IMR-90 (cell line): ENCODE data around the gene UBE2N. TPM values are rescaled to one million over a fixed set of nuclear protein-coding genes. Genes with fewer than 3 reads are reported as not detected.

ENCODE experiments used
- ATAC-seq: fragments of 200-7000 bp; cut with Tn5 transposase; 2 replicates; pipeline ENCODE4 v1.9.1; 2020; ENCODE audit warnings: low read depth, mild to moderate bottlenecking, moderate library complexity
- BruUV-seq: library from RNA; stranded (reverse); fragments of 400-500 nt; replicated peaks from 2 replicates; lab custom pipeline; 2021; lab: Mats Ljungman, UMichigan
- CTCF ChIA-PET: fragments of 300-600 bp; formaldehyde crosslinking; extraction: SDS; loops from one replicate; lab custom pipeline; 2021; ENCODE audit warnings: antibody characterized with exemption; lab: Yijun Ruan, JAX
- POLR2A ChIA-PET: fragments of 300-600 bp; sonication (Branson Sonifier 250); formaldehyde crosslinking; loops from one replicate; lab custom pipeline; 2022; ENCODE audit warnings: antibody characterized with exemption; ENCODE audit not compliant: unreplicated experiment; lab: Charles Lee
- DNase-seq: peaks from one replicate; pipeline ENCODE4 v3.0.0; 2013
- H2AFZ ChIP-seq: replicated peaks from 2 replicates; pipeline ENCODE3; 2013; ENCODE audit warnings: low read length, mild to moderate bottlenecking; ENCODE audit not compliant: poor library complexity
- H2AK5ac ChIP-seq: 2 replicates; pipeline ENCODE4 v1.6.1; 2013; ENCODE audit warnings: low read depth, low read length, inconsistent platforms
- H2AK9ac ChIP-seq: replicated peaks from 2 replicates; pipeline ENCODE3; 2013; ENCODE audit warnings: mild to moderate bottlenecking, low read depth, low read length, moderate library complexity; ENCODE audit not compliant: poor library complexity
- H2BK120ac ChIP-seq: 2 replicates; pipeline ENCODE4 v1.6.1; 2013; ENCODE audit warnings: low read depth, low read length, inconsistent platforms
- H2BK15ac ChIP-seq: 3 replicates; pipeline ENCODE4 v1.6.1; 2013; ENCODE audit warnings: low read depth, low read length, inconsistent platforms
- H2BK20ac ChIP-seq: 2 replicates; pipeline ENCODE4 v1.6.1; 2013; ENCODE audit warnings: low read depth, mild to moderate bottlenecking, inconsistent platforms, low read length, moderate library complexity
- H2BK5ac ChIP-seq: 2 replicates; pipeline ENCODE4 v1.6.1; 2013; ENCODE audit warnings: mild to moderate bottlenecking, low read depth, low read length, inconsistent platforms; ENCODE audit not compliant: poor library complexity, severe bottlenecking
- H3K14ac ChIP-seq: replicated peaks from 2 replicates; pipeline ENCODE4 v1.6.1; 2013; ENCODE audit warnings: low read depth, low read length, inconsistent platforms
- H3K18ac ChIP-seq: 2 replicates; pipeline ENCODE4 v1.6.1; 2013; ENCODE audit warnings: low read depth, low read length, control low read depth
- H3K23ac ChIP-seq: 2 replicates; pipeline ENCODE4 v1.6.1; 2013; ENCODE audit warnings: low read depth, low read length, inconsistent platforms
- H3K27ac ChIP-seq: 2 replicates; pipeline ENCODE4 v1.5.1; 2013; ENCODE audit warnings: mild to moderate bottlenecking, control low read depth, low read length; ENCODE audit not compliant: insufficient read depth
- H3K27me3 ChIP-seq: 2 replicates; pipeline ENCODE4 v1.6.1; 2013; ENCODE audit warnings: low read length; ENCODE audit not compliant: control insufficient read depth, insufficient read depth
- H3K36me3 ChIP-seq: 2 replicates; pipeline ENCODE4 v1.6.1; 2013; ENCODE audit warnings: low read length, mixed read lengths; ENCODE audit not compliant: control insufficient read depth, insufficient read depth
- H3K4ac ChIP-seq: 2 replicates; pipeline ENCODE4 v1.6.1; 2013; ENCODE audit warnings: low read depth, low read length, inconsistent platforms
- H3K4me1 ChIP-seq: 2 replicates; pipeline ENCODE4 v1.6.1; 2013; ENCODE audit warnings: low read length, mixed read lengths; ENCODE audit not compliant: control insufficient read depth, insufficient read depth
- H3K4me2 ChIP-seq: 2 replicates; pipeline ENCODE4 v1.6.1; 2013; ENCODE audit warnings: low read depth, mild to moderate bottlenecking, control low read depth, low read length, moderate library complexity
- H3K4me3 ChIP-seq: 2 replicates; pipeline ENCODE4 v1.5.1; 2013; ENCODE audit warnings: low read depth, mild to moderate bottlenecking, control low read depth, low read length, moderate library complexity; ENCODE audit not compliant: insufficient read depth
- H3K56ac ChIP-seq: 2 replicates; pipeline ENCODE4 v1.6.1; 2013; ENCODE audit warnings: low read length, inconsistent platforms; ENCODE audit not compliant: insufficient read depth; ENCODE audit errors: extremely low read depth
- H3K79me1 ChIP-seq, 2 experiments: 2 replicates each; pipeline ENCODE4 v1.6.1; 2013; ENCODE audit warnings: low read length in 2 of 2, inconsistent platforms in 1 of 2, low read depth in 1 of 2
- H3K9ac ChIP-seq: 2 replicates; pipeline ENCODE4 v1.6.1; 2013; ENCODE audit warnings: low read depth, low read length, control low read depth
- H3K9me1 ChIP-seq: 2 replicates; pipeline ENCODE4 v1.6.1; 2013; ENCODE audit warnings: low read length, inconsistent platforms; ENCODE audit not compliant: insufficient read depth
- H3K9me3 ChIP-seq: 2 replicates; pipeline ENCODE4 v1.6.1; 2013; ENCODE audit warnings: low read length; ENCODE audit not compliant: control insufficient read depth, insufficient read depth
- H4K20me1 ChIP-seq: 2 replicates; pipeline ENCODE4 v1.6.1; 2013; ENCODE audit warnings: low read length, inconsistent platforms; ENCODE audit not compliant: insufficient read depth
- H4K5ac ChIP-seq: 2 replicates; pipeline ENCODE4 v1.6.1; 2013; ENCODE audit warnings: mild to moderate bottlenecking, low read depth, low read length, control low read depth
- H4K8ac ChIP-seq, 2 experiments: 2 replicates each; pipeline ENCODE4 v1.6.1; 2013; ENCODE audit warnings: low read depth in 2 of 2, low read length in 2 of 2, control low read depth in 1 of 2, inconsistent platforms in 1 of 2
- H4K91ac ChIP-seq: 2 replicates; pipeline ENCODE4 v1.6.1; 2013; ENCODE audit warnings: low read depth, low read length, inconsistent platforms; ENCODE audit not compliant: insufficient read depth
- BHLHE40 ChIP-seq: fragments of 150-350 bp; IDR thresholded peaks from 2 replicates; pipeline ENCODE4 v1.6.1; 2016; ENCODE audit warnings: mild to moderate bottlenecking, low read depth, low read length
- CEBPB ChIP-seq: IDR thresholded peaks from 2 replicates; pipeline ENCODE4 v1.6.1; 2012; ENCODE audit warnings: low read depth, low read length, improper control_type of control experiment
- CHD1 ChIP-seq: IDR thresholded peaks from 2 replicates; pipeline ENCODE4 v1.6.1; 2012; ENCODE audit warnings: low read depth, low read length, improper control_type of control experiment
- CTCF ChIP-seq: conservative IDR thresholded peaks from 2 replicates; pipeline ENCODE4 v1.5.1; 2012; ENCODE audit warnings: mild to moderate bottlenecking, low read depth, low read length, improper control_type of control experiment
- FOS ChIP-seq: fragments of 150-350 bp; IDR thresholded peaks from 2 replicates; pipeline ENCODE4 v1.6.1; 2016; ENCODE audit warnings: low read depth, low read length
- MAFK ChIP-seq: IDR thresholded peaks from 2 replicates; pipeline ENCODE4 v1.6.1; 2012; ENCODE audit warnings: low read depth, low read length, improper control_type of control experiment
- MAZ ChIP-seq: IDR thresholded peaks from 2 replicates; pipeline ENCODE4 v1.6.1; 2012; ENCODE audit warnings: low read depth, mild to moderate bottlenecking, low read length, improper control_type of control experiment, moderate library complexity, borderline replicate concordance
- MXI1 ChIP-seq: IDR thresholded peaks from 2 replicates; pipeline ENCODE4 v1.6.1; 2012; ENCODE audit warnings: low read depth, mild to moderate bottlenecking, low read length, moderate library complexity, borderline replicate concordance
- NFE2L2 ChIP-seq: fragments of 150-350 bp; IDR thresholded peaks from 2 replicates; pipeline ENCODE4 v1.6.1; 2016; ENCODE audit warnings: low read depth, mild to moderate bottlenecking, low read length
- POLR2A ChIP-seq: IDR thresholded peaks from 2 replicates; pipeline ENCODE4 v1.6.1; 2012; ENCODE audit warnings: mild to moderate bottlenecking, low read depth, low read length
- RAD21 ChIP-seq: IDR thresholded peaks from 2 replicates; pipeline ENCODE4 v1.6.1; 2012; ENCODE audit warnings: low read length, improper control_type of control experiment
- RCOR1 ChIP-seq: IDR thresholded peaks from 2 replicates; pipeline ENCODE4 v1.6.1; 2012; ENCODE audit warnings: mild to moderate bottlenecking, low read length, improper control_type of control experiment; ENCODE audit not compliant: insufficient replicate concordance
- RFX5 ChIP-seq: IDR thresholded peaks from 2 replicates; pipeline ENCODE4 v1.8.0; 2012; ENCODE audit warnings: low read depth, mild to moderate bottlenecking, low read length, moderate library complexity
- SMC3 ChIP-seq: fragments of 150-350 bp; IDR thresholded peaks from 2 replicates; pipeline ENCODE4 v1.6.1; 2016; ENCODE audit warnings: low read depth, mild to moderate bottlenecking, antibody characterized with exemption, low read length, moderate library complexity
- USF2 ChIP-seq: fragments of 150-350 bp; IDR thresholded peaks from 2 replicates; pipeline ENCODE4 v1.6.1; 2017; ENCODE audit warnings: mild to moderate bottlenecking, antibody characterized with exemption, low read length, low read depth
- WGBS, 2 experiments: methylation state at CpG; one replicate each; pipeline versions ENCODE4 v1.1.5 to v1.1.7; 2013; ENCODE audit warnings: missing lambda C conversion rate in 2 of 2; ENCODE audit not compliant: insufficient read length in 1 of 2; ENCODE audit errors: extremely low coverage in 2 of 2; 5-methylcytosine and 5-hydroxymethylcytosine counted together
- dilution Hi-C: fragments of 300-500 bp; cut with HindIII; formaldehyde crosslinking; loops from one replicate; pipeline ENCODE4 v1.14.3; 2018; ENCODE audit warnings: low sequenced_read_pairs; ENCODE audit not compliant: unreplicated experiment
- in situ Hi-C: fragments of 300-500 bp; cut with MboI; formaldehyde crosslinking; loops from 3 replicates; pipeline ENCODE4 v1.14.3; 2019; ENCODE audit warnings: low sequenced_read_pairs, inconsistent platforms, mixed read lengths
- intact Hi-C: fragments of 100-400 bp; cut with micrococcal nuclease; formaldehyde crosslinking; loops from 2 replicates; pipeline ENCODE4 v1.10.0; 2022
- polyA plus RNA-seq, 3 experiments: library from polyadenylated mRNA; depleted of rRNA; stranded (reverse); fragments of >200 nt; gene quantifications; 2 replicates each; pipeline ENCODE4 v1.2.3, GENCODE V29; 2012; ENCODE audit warnings: low replicate concordance in 1 of 3
- total RNA-seq: library from RNA; depleted of rRNA; stranded (reverse); fragments of >200 nt; gene quantifications from 2 replicates; pipeline ENCODE4 v1.2.3, GENCODE V29; 2012
- TF ChIP-seq, protein P1 (sequence below): fragments of 150-350 bp; IDR thresholded peaks from 2 replicates; pipeline ENCODE4 v1.6.1; 2016; ENCODE audit warnings: low read depth, mild to moderate bottlenecking, low read length, moderate library complexity, borderline replicate concordance

UBE2N gene
- total and polyA plus RNA-seq, 2 of the 4 experiments (the other 2 are of a cell fraction), result 64.5 to 103 TPM

- Histone ChIP-seq H4K8ac (no peak overlapping the region), H3K9me3 (no peaks in the 10 kb centered on the region), H3K27me3 (no peaks in the 10 kb centered on the region), H4K5ac (no peak overlapping the region), H3K18ac (no peak overlapping the region), H3K4ac (no peak overlapping the region), H3K14ac (no peak overlapping the region), H3K4me1 (peaks cover 20% of the 10 kb centered on the region), H3K27ac (no peak overlapping the region), H4K20me1 (peaks cover 60% of the 10 kb centered on the region), H2BK120ac (no peak overlapping the region), H4K91ac (no peak overlapping the region), H3K36me3 (no peaks in the 10 kb centered on the region), H2AK9ac (no peak overlapping the region), H3K79me1 (peaks cover 14 to 46% of the 10 kb centered on the region in 2 experiments), H2BK5ac (no peak overlapping the region), H3K23ac (no peak overlapping the region), H2BK20ac (no peak overlapping the region), H3K4me2 (no peak overlapping the region), H2AFZ (no peak overlapping the region), H3K4me3 (no peak overlapping the region), H3K9me1 (peaks cover 15% of the 10 kb centered on the region), H3K56ac (no peak overlapping the region), H2BK15ac (no peak overlapping the region), H3K9ac (no peak overlapping the region), H2AK5ac (no peak overlapping the region)
- in situ Hi-C loops (loop anchor here (25.0 kb wide), 1 partner anchor 635 kb away; no protein-coding TSS in a partner anchor), intact Hi-C loops (no loop called here), dilution Hi-C loops (no loop called here)
- ChIA-PET CTCF (interaction anchor here (0.6 to 0.8 kb wide), 2 partner anchors 315 to 434 kb away, joined by 3 to 4 read pairs; no protein-coding TSS in a partner anchor), POLR2A (no interaction called here)
- ATAC-seq (no peak), DNase-seq (no peak)
- BruUV-seq, result no TSS peak
- no CpG with 5 or more reads among the region's 2 CpGs for WGBS, 2 experiments
- TF ChIP-seq RAD21 (no peak), NFE2L2 (no peak), CEBPB (no peak), MAFK (no peak), RCOR1 (no peak), BHLHE40 (no peak), CHD1 (no peak), FOS (no peak), SMC3 (no peak), MAZ (no peak), USF2 (no peak), RFX5 (no peak), CTCF (no peak), MXI1 (no peak), POLR2A (no peak)
- TF ChIP-seq, protein P1, sequence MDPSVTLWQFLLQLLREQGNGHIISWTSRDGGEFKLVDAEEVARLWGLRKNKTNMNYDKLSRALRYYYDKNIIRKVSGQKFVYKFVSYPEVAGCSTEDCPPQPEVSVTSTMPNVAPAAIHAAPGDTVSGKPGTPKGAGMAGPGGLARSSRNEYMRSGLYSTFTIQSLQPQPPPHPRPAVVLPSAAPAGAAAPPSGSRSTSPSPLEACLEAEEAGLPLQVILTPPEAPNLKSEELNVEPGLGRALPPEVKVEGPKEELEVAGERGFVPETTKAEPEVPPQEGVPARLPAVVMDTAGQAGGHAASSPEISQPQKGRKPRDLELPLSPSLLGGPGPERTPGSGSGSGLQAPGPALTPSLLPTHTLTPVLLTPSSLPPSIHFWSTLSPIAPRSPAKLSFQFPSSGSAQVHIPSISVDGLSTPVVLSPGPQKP, result no peak
Observed at GRCh38 chr12:93422050-93422449, 19.7 kb downstream of the UBE2N start.
